HepG2 (cell line): ENCODE data around the gene CACNB4. TPM values are rescaled to one million over a fixed set of nuclear protein-coding genes. Genes with fewer than 3 reads are reported as not detected.
A peak's percentile ranks its signal among the peaks of the same experiment; 100 is the strongest.

Experiments
- ATAC-seq: fragments of 200-7000 bp; cut with Tn5 transposase; 3 replicates; pipeline ENCODE4 v1.9.1; 2020; ENCODE audit warnings: mild to moderate bottlenecking, moderate library complexity
- BruUV-seq: library from RNA; stranded (reverse); fragments of 400-500 nt; replicated peaks from 2 replicates; lab custom pipeline; 2021; lab: Mats Ljungman, UMichigan
- CTCF ChIA-PET: fragments of 300-600 bp; formaldehyde crosslinking; extraction: SDS; loops from one replicate; lab custom pipeline; 2021; ENCODE audit warnings: low total read pairs, inconsistent platforms, low intra/inter-chr PET ratio; lab: Yijun Ruan, JAX
- POLR2A ChIA-PET: fragments of 350-600 bp; sonication (Branson Sonifier 250); formaldehyde crosslinking; loops from one replicate; lab custom pipeline; 2020; ENCODE audit warnings: antibody characterized with exemption, inconsistent platforms; lab: Yijun Ruan, JAX
- DNase-seq: peaks from one replicate; pipeline ENCODE4 v3.0.0-alpha.2; 2015; ENCODE audit warnings: low spot score
- FAIRE-seq: peaks from 3 replicates; lab custom pipeline; 2011; peaks lifted over from hg19 to GRCh38; lab: Jason Lieb, UNC
- H2AFZ ChIP-seq: one replicate; pipeline ENCODE4 v1.6.1; 2011; ENCODE audit warnings: low read length, inconsistent platforms
- H3K27ac ChIP-seq: fragments of 300-600 bp; 3 replicates; pipeline ENCODE4 v1.8.0; 2011; ENCODE audit warnings: mixed run types, mild to moderate bottlenecking, mixed read lengths, low read length, inconsistent platforms; ENCODE audit not compliant: insufficient read depth; ENCODE audit errors: extremely low read length
- H3K27me3 ChIP-seq, 2 experiments: fragments of 200-600 bp in 1 of 2; 2 replicates in 1 of 2; 3 replicates in 1 of 2; pipeline versions ENCODE4 v1.6.0 to v1.8.0; 2011; ENCODE audit warnings: low read length in 2 of 2, mild to moderate bottlenecking in 2 of 2, moderate library complexity in 2 of 2, inconsistent platforms in 1 of 2; ENCODE audit not compliant: insufficient read depth in 2 of 2, control insufficient read depth in 1 of 2
- H3K36me3 ChIP-seq, 2 experiments: fragments of 200-600 bp in 1 of 2; replicated peaks in 1 of 2; 2 replicates in 1 of 2; 3 replicates in 1 of 2; pipeline versions ENCODE4 v1.5.1 to v1.8.0; 2011; ENCODE audit warnings: low read length in 2 of 2, inconsistent platforms in 1 of 2; ENCODE audit not compliant: insufficient read depth in 2 of 2, control insufficient read depth in 1 of 2
- H3K4me1 ChIP-seq: 2 replicates; pipeline ENCODE4 v1.5.1; 2012; ENCODE audit warnings: low read length, inconsistent platforms; ENCODE audit not compliant: insufficient read depth
- H3K4me2 ChIP-seq: 2 replicates; pipeline ENCODE4 v1.6.0; 2011; ENCODE audit warnings: low read depth, low read length, inconsistent platforms
- H3K4me3 ChIP-seq, 3 experiments: fragments of 200-600 bp in 1 of 3; sonication (generic), shearing (Covaris generic) in 1 of 3; replicated peaks in 1 of 3; 2 replicates each; pipeline ENCODE4 v1.5.1; 2011 to 2016; ENCODE audit warnings: low read length in 3 of 3, inconsistent platforms in 2 of 3, low read depth in 2 of 3, mild to moderate bottlenecking in 2 of 3, control low read depth in 1 of 3, mixed read lengths in 1 of 3; ENCODE audit not compliant: insufficient read depth in 1 of 3
- H3K79me2 ChIP-seq: one replicate; pipeline ENCODE4 v1.6.1; 2011; ENCODE audit warnings: low read length, inconsistent platforms; ENCODE audit not compliant: insufficient read depth
- H3K9ac ChIP-seq: 2 replicates; pipeline ENCODE4 v1.6.0; 2011; ENCODE audit warnings: mild to moderate bottlenecking, low read depth, low read length, inconsistent platforms; ENCODE audit not compliant: insufficient read depth
- H3K9me3 ChIP-seq: 2 replicates; pipeline ENCODE4 v1.5.1; 2012; ENCODE audit warnings: mild to moderate bottlenecking, low read length
- H4K20me1 ChIP-seq: 2 replicates; pipeline ENCODE4 v1.6.0; 2011; ENCODE audit warnings: inconsistent platforms, mild to moderate bottlenecking, low read length, moderate library complexity; ENCODE audit not compliant: insufficient read depth
- ARID4A ChIP-seq: sonication (generic); formaldehyde crosslinking; IDR thresholded peaks from 2 replicates; pipeline ENCODE4 v1.5.0; 2020; ENCODE audit warnings: mild to moderate bottlenecking, missing genetic modification reagents, borderline replicate concordance
- KAT2B ChIP-seq: fragments of 150-350 bp; IDR thresholded peaks from 2 replicates; pipeline ENCODE4 v1.6.1; 2014; ENCODE audit warnings: low read depth, low read length, borderline replicate concordance
- NONO ChIP-seq, 2 experiments: fragments of 450-650 bp in 1 of 2; sonication (generic) in 1 of 2; formaldehyde crosslinking in 1 of 2; IDR thresholded peaks in 1 of 2; conservative IDR thresholded peaks in 1 of 2; 2 replicates each; pipeline versions ENCODE4 v1.6.1 to v1.8.0; 2017 to 2022; ENCODE audit warnings: mild to moderate bottlenecking in 1 of 2, missing genetic modification reagents in 1 of 2, moderate library complexity in 1 of 2
- PAX8 ChIP-seq: sonication (generic); formaldehyde crosslinking; IDR thresholded peaks from 2 replicates; pipeline ENCODE4 v1.8.0; 2022; ENCODE audit warnings: mild to moderate bottlenecking, missing genetic modification reagents, borderline replicate concordance
- PRPF4 ChIP-seq: fragments of 200-400 bp; formaldehyde crosslinking; IDR thresholded peaks from 2 replicates; pipeline ENCODE4 v1.6.1; 2016; ENCODE audit warnings: low read length, low read depth; ENCODE audit not compliant: poor library complexity, severe bottlenecking
- RARA ChIP-seq: IDR thresholded peaks from 2 replicates; pipeline ENCODE4 v1.6.1; 2016; ENCODE audit warnings: missing genetic modification reagents, missing compliant biosample characterization
- SNAPC2 ChIP-seq: sonication (generic); formaldehyde crosslinking; IDR thresholded peaks from 2 replicates; pipeline ENCODE4 v1.8.1; 2022; ENCODE audit warnings: mild to moderate bottlenecking, missing genetic modification reagents
- TARDBP ChIP-seq: sonication (generic); formaldehyde crosslinking; IDR thresholded peaks from 2 replicates; pipeline ENCODE4 v1.8.0; 2022; ENCODE audit warnings: mild to moderate bottlenecking, missing genetic modification reagents
- ZNF253 ChIP-seq: sonication (generic); formaldehyde crosslinking; IDR thresholded peaks from 2 replicates; pipeline ENCODE4 v1.8.0; 2022; ENCODE audit warnings: mild to moderate bottlenecking, missing genetic modification reagents, borderline replicate concordance
- ZNF337 ChIP-seq: sonication (generic); formaldehyde crosslinking; IDR thresholded peaks from 2 replicates; pipeline ENCODE4 v1.5.1; 2020; ENCODE audit warnings: missing genetic modification reagents, low read depth, mild to moderate bottlenecking, borderline replicate concordance
- ZNF605 ChIP-seq: sonication (generic); formaldehyde crosslinking; IDR thresholded peaks from 2 replicates; pipeline ENCODE4 v1.8.0; 2022; ENCODE audit warnings: mild to moderate bottlenecking, missing genetic modification reagents
- ZNF615 ChIP-seq: sonication (generic); formaldehyde crosslinking; IDR thresholded peaks from 2 replicates; pipeline ENCODE4 v1.5.0; 2020; ENCODE audit warnings: mild to moderate bottlenecking, missing genetic modification reagents, borderline replicate concordance
- ZNF644 ChIP-seq: IDR thresholded peaks from 2 replicates; pipeline ENCODE4 v1.6.1; 2016; ENCODE audit warnings: low read depth
- WGBS: methylation state at CpG from one replicate; pipeline ENCODE4 v1.1.6; 2017; ENCODE audit warnings: low lambda C conversion rate; 5-methylcytosine and 5-hydroxymethylcytosine counted together
- in situ Hi-C: cut with HindIII; loops from 2 replicates; pipeline ENCODE4 v1.10.0; 2017; ENCODE audit warnings: low pct_unique_long_range_greater_than_20kb; ENCODE audit not compliant: extremely low pct_ligation_motif_present
- intact Hi-C: fragments of 100-400 bp; cut with micrococcal nuclease; formaldehyde crosslinking; loops from one replicate; pipeline ENCODE4 v1.10.0; 2022; ENCODE audit not compliant: unreplicated experiment
- polyA plus RNA-seq, 8 experiments: library from polyadenylated mRNA; depleted of rRNA in 3 of 8; stranded (reverse) in 7 of 8; unstranded in 1 of 8; fragments of >200 nt; fragmentation: Illumina TruSeq in 4 of 8; extraction: Trizol in 4 of 8; gene quantifications; 2 replicates each; pipeline versions ENCODE4 v1.2.1 to v1.2.3, GENCODE V29; 2011 to 2016; ENCODE audit warnings: low read depth in 4 of 8, missing spikeins in 1 of 8, mixed read lengths in 1 of 8; ENCODE audit not compliant: insufficient read depth in 1 of 8
- total RNA-seq, 5 experiments: library from RNA; depleted of rRNA; stranded (reverse); fragments of >200 nt; fragmentation: Illumina TruSeq; extraction: Trizol; gene quantifications; 2 replicates each; pipeline ENCODE4 v1.2.3, GENCODE V29; 2016; ENCODE audit warnings: low read depth in 1 of 5

The CACNB4 gene
- total and polyA plus RNA-seq, 2 of the 13 experiments (the other 11 are each of a cell fraction or from before 2014, with no cell fraction given), result 5.1 to 14.3 TPM

DNA sequence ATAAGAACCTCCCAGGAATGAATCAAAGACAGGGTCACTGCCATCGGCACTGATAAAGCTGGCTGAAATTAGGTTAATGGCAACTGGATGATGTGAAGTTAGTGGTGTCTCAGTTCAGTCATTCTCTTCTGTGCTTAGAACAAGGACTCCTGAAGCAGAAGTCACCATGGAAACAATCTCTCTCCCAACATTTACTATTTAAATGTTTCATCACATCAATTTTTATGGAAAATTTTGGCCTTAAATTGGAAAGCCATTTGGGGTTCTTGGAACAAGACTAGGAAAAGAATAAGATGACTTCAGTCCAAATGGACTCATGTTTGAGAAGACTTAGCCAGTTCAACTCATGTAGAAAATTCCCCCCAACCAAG is 255.2 kb downstream of the CACNB4 start:
- in situ Hi-C loops, result no loop called here
- 100% methylated on average over 1 of the region's 1 CpG for WGBS
- POLR2A ChIA-PET, result interaction anchor here (4.8 kb wide), 1 partner anchor 15 kb away, joined by 28 read pairs; the partner anchor contains the start of gene ARL5A

GRCh38 chr2:151842830-151843690 is 255.8 kb downstream of the CACNB4 start:
- peak overlapping the region; percentile 69 for H3K4me2 ChIP-seq
- peaks cover 33% of the 10 kb centered on the region for H3K4me1 ChIP-seq
- peak overlapping the region; percentile 64 for H2AFZ ChIP-seq
- H3K27ac ChIP-seq, result peak overlapping the region; percentile 71
- H3K9me3 ChIP-seq, result no peaks in the 10 kb centered on the region
- ChIA-PET CTCF (no interaction called here), POLR2A (interaction anchor here (4.8 kb wide), 1 partner anchor 15 kb away, joined by 28 read pairs; the partner anchor contains the start of gene ARL5A)
- no peaks in the 10 kb centered on the region for H3K79me2 ChIP-seq
- H4K20me1 ChIP-seq, result no peaks in the 10 kb centered on the region
- no peaks in the 10 kb centered on the region for H3K27me3 ChIP-seq
- BruUV-seq, result TSS peak; percentile 59
- in situ Hi-C loops, result no loop called here
- peaks cover 0 to 12% of the 10 kb centered on the region in 2 experiments; a peak in 3 of 5 replicates for H3K36me3 ChIP-seq
- peak overlapping the region in 2 of 3 experiments; percentile 19 to 41; a peak in 4 of 6 replicates for H3K4me3 ChIP-seq
- WGBS, result 44% methylated on average over 8 of the region's 8 CpGs
- DNase-seq (peak; percentile 94), FAIRE-seq (peak; percentile 81), ATAC-seq (peak; percentile 100)
- peak overlapping the region; percentile 48 for H3K9ac ChIP-seq
- intact Hi-C loops, result loop anchor here (1.0 kb wide), 1 partner anchor 15 kb away; the partner anchor contains the start of gene ARL5A
- no peak for TF ChIP-seq ZNF615 (CRISPR knock-in tag)
- 0 out of 2 replicates have a peak, but pooled peaks have one; percentile 60 for TF ChIP-seq SNAPC2 (CRISPR knock-in tag)
- TF ChIP-seq ARID4A, result no peak
- TF ChIP-seq KAT2B, result no peak
- TF ChIP-seq RARA (CRISPR knock-in tag), result peak; percentile 70
- TF ChIP-seq ZNF337 (CRISPR knock-in tag), result no peak
- peak; percentile 26; the same call in 1 of the 2 replicates for TF ChIP-seq TARDBP (CRISPR knock-in tag)
- no peak for TF ChIP-seq NONO (IDR thresholded peaks at IDR 0.05)
- TF ChIP-seq NONO (CRISPR knock-in tag; conservative IDR thresholded peaks at IDR 0.05), result no peak
- 0 out of 2 replicates have a peak, but pooled peaks have one; percentile 8 for TF ChIP-seq ZNF644
- peak; percentile 80 for TF ChIP-seq ZNF605 (CRISPR knock-in tag)

More for the DNA sequence above, 255.2 kb downstream of the CACNB4 start:
- H3K36me3 ChIP-seq, result peaks cover 0 to 11% of the 10 kb centered on the region in 2 experiments; a peak in 3 of 5 replicates
- H3K4me1 ChIP-seq, result peaks cover 39% of the 10 kb centered on the region
- H3K4me2 ChIP-seq, result peak overlapping the region; percentile 69
- CTCF ChIA-PET, result no interaction called here
- no TSS peak for BruUV-seq
- no peaks in the 10 kb centered on the region for H3K9me3 ChIP-seq
- H3K27ac ChIP-seq, result peak overlapping the region; percentile 71
- no peak overlapping the region for H3K9ac ChIP-seq
- H3K79me2 ChIP-seq, result no peaks in the 10 kb centered on the region
- no peak overlapping the region for H2AFZ ChIP-seq
- 0 out of 6 replicates have a peak overlapping the region, but pooled peaks of 1 of the 3 experiments have one; percentile 41 for H3K4me3 ChIP-seq
- DNase-seq (no peak), FAIRE-seq (no peak), ATAC-seq (no peak)
- intact Hi-C loops, result loop anchor here (1.0 kb wide), 1 partner anchor 15 kb away; the partner anchor contains the start of gene ARL5A
- H3K27me3 ChIP-seq, result no peaks in the 10 kb centered on the region
- no peak for TF ChIP-seq PRPF4
- TF ChIP-seq ZNF253 (CRISPR knock-in tag), result no peak
- TF ChIP-seq PAX8 (CRISPR knock-in tag), result no peak
- H4K20me1 ChIP-seq, result no peaks in the 10 kb centered on the region
